Neural cell (in vitro differentiated cells): ENCODE results near the gene ITFG1. TPM values are rescaled to one million over a fixed set of nuclear protein-coding genes. Genes with fewer than 3 reads are reported as not detected.

Experiments
- H2AFZ ChIP-seq: fragments of 200-600, 300-800 bp; sonication (generic), shearing (Covaris generic); 2 replicates; pipeline ENCODE4 v1.6.0; 2014; ENCODE audit warnings: low read depth, mild to moderate bottlenecking, antibody characterized with exemption, low read length, moderate library complexity
- H3F3A ChIP-seq: fragments of 200-600 bp; shearing (Covaris generic); 2 replicates; pipeline ENCODE4 v1.6.1; 2016; ENCODE audit warnings: mild to moderate bottlenecking, moderate library complexity, mixed read lengths, antibody characterized with exemption, low read length; ENCODE audit not compliant: insufficient read depth, poor library complexity, severe bottlenecking
- H3K27ac ChIP-seq: fragments of 200-600, 300-800 bp; sonication (generic), shearing (Covaris generic); 2 replicates; pipeline ENCODE4 v1.5.1; 2014; ENCODE audit warnings: mild to moderate bottlenecking, low read length, moderate library complexity
- H3K27me3 ChIP-seq: fragments of 300-800, 200-600 bp; sonication (generic), shearing (Covaris generic); 2 replicates; pipeline ENCODE4 v1.6.0; 2014; ENCODE audit warnings: mild to moderate bottlenecking, low read depth, low read length, moderate library complexity; ENCODE audit not compliant: insufficient read depth
- H3K36me3 ChIP-seq: fragments of 300-800, 200-600 bp; sonication (generic), shearing (Covaris generic); 2 replicates; pipeline ENCODE4 v1.5.1; 2014; ENCODE audit warnings: mild to moderate bottlenecking, antibody characterized with exemption, low read length, moderate library complexity; ENCODE audit not compliant: insufficient read depth
- H3K4me2 ChIP-seq: fragments of 300-800, 200-600 bp; sonication (generic), shearing (Covaris generic); 2 replicates; pipeline ENCODE4 v1.6.0; 2014; ENCODE audit warnings: mild to moderate bottlenecking, low read length
- H3K4me3 ChIP-seq: fragments of 300-800, 200-600 bp; sonication (generic), shearing (Covaris generic); 2 replicates; pipeline ENCODE4 v1.5.1; 2014; ENCODE audit warnings: mild to moderate bottlenecking, low read length, moderate library complexity
- H3K79me2 ChIP-seq: fragments of 200-600 bp; shearing (Covaris generic); replicated peaks from 2 replicates; pipeline ENCODE4 v1.6.0; 2014; ENCODE audit warnings: mild to moderate bottlenecking, low read length, moderate library complexity; ENCODE audit not compliant: insufficient read depth
- H3K9ac ChIP-seq: fragments of 300-800, 200-600 bp; sonication (generic), shearing (Covaris generic); 2 replicates; pipeline ENCODE4 v1.6.1; 2016; ENCODE audit warnings: mild to moderate bottlenecking, low read length, mixed read lengths
- H3K9me2 ChIP-seq: fragments of 200-600 bp; shearing (Covaris generic); 2 replicates; pipeline ENCODE4 v1.6.1; 2016; ENCODE audit warnings: mild to moderate bottlenecking, low read length, mixed read lengths; ENCODE audit not compliant: insufficient read depth
- H3K9me3 ChIP-seq: fragments of 200-600, 300-800 bp; sonication (generic), shearing (Covaris generic); 2 replicates; pipeline ENCODE4 v1.6.1; 2016; ENCODE audit warnings: mild to moderate bottlenecking, mixed run types, low read length, moderate library complexity, mixed read lengths
- H4K20me1 ChIP-seq: fragments of 200-600 bp; shearing (Covaris generic); 2 replicates; pipeline ENCODE4 v1.6.1; 2016; ENCODE audit warnings: mild to moderate bottlenecking, mixed run types; ENCODE audit not compliant: insufficient read depth
- EZH2 ChIP-seq: fragments of 200-600, 300-800 bp; shearing (Covaris generic), sonication (generic); IDR thresholded peaks from 2 replicates; pipeline ENCODE4 v1.6.1; 2014; ENCODE audit warnings: antibody characterized with exemption, low read length, borderline replicate concordance, mild to moderate bottlenecking; ENCODE audit not compliant: insufficient read depth, poor library complexity, severe bottlenecking
- MXI1 ChIP-seq: fragments of 450-650 bp; conservative IDR thresholded peaks from 2 replicates; pipeline ENCODE4 v1.6.1; 2014; ENCODE audit warnings: antibody characterized with exemption, mild to moderate bottlenecking; ENCODE audit not compliant: poor library complexity, severe bottlenecking
- POLR2AphosphoS5 ChIP-seq: IDR thresholded peaks from 2 replicates; pipeline ENCODE4 v1.6.1; 2012
- RAD21 ChIP-seq: fragments of 450-650 bp; conservative IDR thresholded peaks from 2 replicates; pipeline ENCODE4 v1.6.1; 2014; ENCODE audit warnings: antibody characterized with exemption, mild to moderate bottlenecking, moderate library complexity
- REST ChIP-seq: IDR thresholded peaks from 2 replicates; pipeline ENCODE4 v1.6.1; 2012; ENCODE audit warnings: borderline replicate concordance
- SMC3 ChIP-seq: fragments of 450-650 bp; conservative IDR thresholded peaks from 2 replicates; pipeline ENCODE4 v1.6.1; 2014; ENCODE audit warnings: antibody characterized with exemption, mild to moderate bottlenecking, moderate library complexity; ENCODE audit not compliant: poor library complexity
- polyA plus RNA-seq: library from polyadenylated mRNA; depleted of rRNA; stranded (reverse); fragments of >200 nt; gene quantifications from 2 replicates; pipeline ENCODE4 v1.2.3, GENCODE V29; 2014
- TF ChIP-seq, protein P1 (sequence below): fragments of 450-650 bp; IDR thresholded peaks from 2 replicates; pipeline ENCODE4 v1.5.1; 2014; ENCODE audit warnings: antibody characterized with exemption, mild to moderate bottlenecking, moderate library complexity; ENCODE audit not compliant: poor library complexity, severe bottlenecking

ITFG1 gene
- polyA plus RNA-seq, 1 donor from 2014 or later = 155 TPM

GRCh38 chr16:47136099-47136842, 324.6 kb downstream of the ITFG1 start:
- Histone ChIP-seq H4K20me1 (no peaks in the 10 kb centered on the region), H3K9me2 (no peaks in the 10 kb centered on the region), H3K4me2 (no peak overlapping the region), H3K27me3 (no peaks in the 10 kb centered on the region), H3K4me3 (no peak overlapping the region), H2AFZ (no peak overlapping the region), H3K79me2 (peaks cover 64% of the 10 kb centered on the region), H3K27ac (no peak overlapping the region), H3K9ac (no peak overlapping the region), H3K36me3 (no peaks in the 10 kb centered on the region), H3F3A (no peaks in the 10 kb centered on the region), H3K9me3 (no peaks in the 10 kb centered on the region)
- TF ChIP-seq EZH2 (no peak), POLR2AphosphoS5 (no peak), REST (no peak), SMC3 (no peak), RAD21 (no peak), MXI1 (no peak)
- TF ChIP-seq, protein P1, sequence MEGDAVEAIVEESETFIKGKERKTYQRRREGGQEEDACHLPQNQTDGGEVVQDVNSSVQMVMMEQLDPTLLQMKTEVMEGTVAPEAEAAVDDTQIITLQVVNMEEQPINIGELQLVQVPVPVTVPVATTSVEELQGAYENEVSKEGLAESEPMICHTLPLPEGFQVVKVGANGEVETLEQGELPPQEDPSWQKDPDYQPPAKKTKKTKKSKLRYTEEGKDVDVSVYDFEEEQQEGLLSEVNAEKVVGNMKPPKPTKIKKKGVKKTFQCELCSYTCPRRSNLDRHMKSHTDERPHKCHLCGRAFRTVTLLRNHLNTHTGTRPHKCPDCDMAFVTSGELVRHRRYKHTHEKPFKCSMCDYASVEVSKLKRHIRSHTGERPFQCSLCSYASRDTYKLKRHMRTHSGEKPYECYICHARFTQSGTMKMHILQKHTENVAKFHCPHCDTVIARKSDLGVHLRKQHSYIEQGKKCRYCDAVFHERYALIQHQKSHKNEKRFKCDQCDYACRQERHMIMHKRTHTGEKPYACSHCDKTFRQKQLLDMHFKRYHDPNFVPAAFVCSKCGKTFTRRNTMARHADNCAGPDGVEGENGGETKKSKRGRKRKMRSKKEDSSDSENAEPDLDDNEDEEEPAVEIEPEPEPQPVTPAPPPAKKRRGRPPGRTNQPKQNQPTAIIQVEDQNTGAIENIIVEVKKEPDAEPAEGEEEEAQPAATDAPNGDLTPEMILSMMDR = no peak

- H3K27ac ChIP-seq = no peak overlapping the region
- H3K79me2 ChIP-seq = peaks cover 59% of the 10 kb centered on the region
- H4K20me1 ChIP-seq = no peaks in the 10 kb centered on the region
- TF ChIP-seq REST = no peak
- no peak for TF ChIP-seq POLR2AphosphoS5
- no peak for TF ChIP-seq SMC3
- no peak overlapping the region for H3K4me2 ChIP-seq
- H2AFZ ChIP-seq = no peak overlapping the region
- no peak overlapping the region for H3K9ac ChIP-seq
- no peak overlapping the region for H3K4me3 ChIP-seq
- no peaks in the 10 kb centered on the region for H3K9me2 ChIP-seq
- no peaks in the 10 kb centered on the region for H3K27me3 ChIP-seq
- H3K36me3 ChIP-seq = no peaks in the 10 kb centered on the region
- no peaks in the 10 kb centered on the region for H3K9me3 ChIP-seq
- H3F3A ChIP-seq = no peaks in the 10 kb centered on the region
Observed at GRCh38 chr16:47134550-47134949, 326.3 kb downstream of the ITFG1 start.
